SJCRH30 (cell line): ENCODE measurements around the gene EXOC1L. TPM values are rescaled to one million over a fixed set of nuclear protein-coding genes. Genes with fewer than 3 reads are reported as not detected.

Source experiments
- DNase-seq, 2 experiments: peaks; one replicate each; pipeline ENCODE4 v3.0.0-alpha.2; 2015 to 2020
- H3K27ac ChIP-seq: fragments of 250-450 bp; sonication (Bioruptor Pico); 2 replicates; pipeline ENCODE4 v1.5.1; 2020; ENCODE audit warnings: mild to moderate bottlenecking, moderate library complexity
- H3K27me3 ChIP-seq: fragments of 250-450 bp; sonication (Bioruptor Pico); 2 replicates; pipeline ENCODE4 v1.5.1; 2020; ENCODE audit warnings: mild to moderate bottlenecking, moderate library complexity
- H3K36me3 ChIP-seq: fragments of 250-450 bp; sonication (Bioruptor Pico); 2 replicates; pipeline ENCODE4 v1.5.1; 2020; ENCODE audit warnings: mild to moderate bottlenecking, moderate library complexity
- H3K4me1 ChIP-seq: fragments of 250-450 bp; sonication (Bioruptor Pico); 2 replicates; pipeline ENCODE4 v1.5.1; 2020; ENCODE audit warnings: mild to moderate bottlenecking, moderate library complexity
- H3K4me3 ChIP-seq: fragments of 250-450 bp; sonication (Bioruptor Pico); 2 replicates; pipeline ENCODE4 v1.5.1; 2020; ENCODE audit warnings: mild to moderate bottlenecking, moderate library complexity
- H3K9me3 ChIP-seq: fragments of 250-450 bp; sonication (Bioruptor Pico); replicated peaks from 2 replicates; pipeline ENCODE4 v1.5.1; 2020; ENCODE audit warnings: mild to moderate bottlenecking, moderate library complexity
- total RNA-seq: library from RNA; depleted of rRNA; stranded (reverse); fragments of >200 nt; shearing (Covaris generic); gene quantifications from 2 replicates; pipeline ENCODE4 v1.2.3, GENCODE V29; 2014; rRNA removed

Gene EXOC1L
- total RNA-seq, 1 experiment from 2014 or later: not detected

DNA sequence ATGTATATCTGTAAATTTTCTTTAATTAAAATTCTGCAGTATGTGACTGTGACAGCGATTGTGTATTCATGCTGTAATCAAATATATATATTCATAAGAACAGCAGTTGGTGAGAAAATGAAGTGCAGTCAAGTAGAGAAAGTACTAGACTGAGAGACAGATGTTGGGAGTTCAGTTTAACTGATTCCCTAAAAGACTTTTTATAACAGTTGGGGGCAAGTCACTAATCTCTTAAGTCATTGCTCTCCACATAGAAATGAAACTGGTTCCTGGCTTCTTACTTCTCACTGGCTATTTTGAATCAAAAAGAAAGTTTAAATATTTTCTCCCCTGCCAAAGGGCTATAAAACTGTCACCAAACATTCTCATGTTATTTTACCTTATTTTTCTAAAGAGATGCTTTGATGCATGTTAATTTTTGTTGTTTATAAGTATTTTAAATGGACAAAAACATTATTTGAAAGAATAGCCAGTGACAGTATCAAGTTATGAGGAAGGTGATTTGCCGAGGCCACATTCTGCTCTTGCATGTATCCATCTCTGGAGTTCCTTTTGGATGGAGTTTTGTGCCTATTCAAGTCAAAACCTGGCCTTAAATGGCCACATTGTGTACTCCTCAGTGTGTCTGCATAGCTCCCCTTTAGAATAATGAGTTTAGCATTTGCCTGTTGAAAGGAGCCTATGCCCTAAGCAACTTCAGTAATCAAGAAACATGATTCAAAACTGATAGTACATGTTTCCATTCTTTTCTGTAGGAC, 64.7 kb downstream of the EXOC1L start:
- Histone ChIP-seq H3K4me1 (no peaks in the 10 kb centered on the region), H3K36me3 (peaks cover 23% of the 10 kb centered on the region), H3K9me3 (no peaks in the 10 kb centered on the region), H3K4me3 (no peak overlapping the region), H3K27ac (no peak overlapping the region), H3K27me3 (no peaks in the 10 kb centered on the region)
- no peak for DNase-seq

DNA sequence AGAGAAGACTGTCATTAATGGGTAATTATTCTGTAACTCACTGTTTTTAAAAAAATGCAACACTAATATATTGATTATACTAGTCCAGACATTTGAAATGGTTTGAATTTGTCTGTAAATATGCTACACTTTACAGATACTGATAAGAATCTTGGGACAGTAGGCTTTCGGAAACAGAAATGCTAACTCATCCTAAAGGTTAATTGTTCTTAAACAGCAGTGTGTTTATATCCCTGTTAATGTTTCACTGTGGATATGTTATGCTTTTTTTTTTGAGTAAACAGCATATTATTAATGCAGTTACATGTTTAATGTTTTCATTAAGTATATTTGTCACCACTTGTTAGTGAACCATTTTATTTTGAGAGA, 65.2 kb downstream of the EXOC1L start:
- Histone ChIP-seq H3K4me1 (no peaks in the 10 kb centered on the region), H3K27ac (no peak overlapping the region), H3K4me3 (no peak overlapping the region), H3K27me3 (no peaks in the 10 kb centered on the region), H3K9me3 (no peaks in the 10 kb centered on the region), H3K36me3 (peaks cover 18% of the 10 kb centered on the region)
- no peak for DNase-seq

Other genes with a start within 250 kb of the EXOC1L start
- gene PDCL2, start 227.5 kb upstream of the EXOC1L start, total RNA-seq: not detected in 2 replicates
- 8.4 and 8.6 TPM in 2 replicates for gene NMU, start 183.5 kb upstream of the EXOC1L start, total RNA-seq
- 29.0 and 39.9 TPM in 2 replicates for gene EXOC1, start 33.9 kb downstream of the EXOC1L start, total RNA-seq
- 16.9 and 24.3 TPM in 2 replicates for gene CEP135, start 129.2 kb downstream of the EXOC1L start, total RNA-seq